ENCODE data around the gene PDSS2.

Gene PDSS2

DNA sequence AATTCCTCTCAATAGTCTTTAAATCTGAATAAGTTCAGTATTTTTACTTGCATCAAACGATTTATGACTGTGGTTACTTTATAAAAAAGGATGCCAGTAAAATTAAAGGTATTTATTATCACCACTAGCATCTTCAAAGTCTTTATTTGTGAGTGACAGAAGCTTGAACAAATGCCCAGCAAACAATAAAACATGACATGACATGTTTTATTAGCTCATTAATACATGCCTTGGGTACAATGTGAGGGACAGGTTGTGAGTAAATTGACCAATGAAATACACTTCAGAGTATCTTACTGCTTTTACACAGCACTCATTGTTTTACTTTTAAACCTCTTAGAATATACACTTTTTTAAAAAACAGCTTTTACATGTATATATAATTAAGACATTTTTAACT, 230.6 kb downstream of the PDSS2 start:
- TF ChIP-seq EZH2phosphoT487 (IDR thresholded peaks at IDR 0.05; ENCODE audit: low read depth), result no peak
- TF ChIP-seq, protein P1, sequence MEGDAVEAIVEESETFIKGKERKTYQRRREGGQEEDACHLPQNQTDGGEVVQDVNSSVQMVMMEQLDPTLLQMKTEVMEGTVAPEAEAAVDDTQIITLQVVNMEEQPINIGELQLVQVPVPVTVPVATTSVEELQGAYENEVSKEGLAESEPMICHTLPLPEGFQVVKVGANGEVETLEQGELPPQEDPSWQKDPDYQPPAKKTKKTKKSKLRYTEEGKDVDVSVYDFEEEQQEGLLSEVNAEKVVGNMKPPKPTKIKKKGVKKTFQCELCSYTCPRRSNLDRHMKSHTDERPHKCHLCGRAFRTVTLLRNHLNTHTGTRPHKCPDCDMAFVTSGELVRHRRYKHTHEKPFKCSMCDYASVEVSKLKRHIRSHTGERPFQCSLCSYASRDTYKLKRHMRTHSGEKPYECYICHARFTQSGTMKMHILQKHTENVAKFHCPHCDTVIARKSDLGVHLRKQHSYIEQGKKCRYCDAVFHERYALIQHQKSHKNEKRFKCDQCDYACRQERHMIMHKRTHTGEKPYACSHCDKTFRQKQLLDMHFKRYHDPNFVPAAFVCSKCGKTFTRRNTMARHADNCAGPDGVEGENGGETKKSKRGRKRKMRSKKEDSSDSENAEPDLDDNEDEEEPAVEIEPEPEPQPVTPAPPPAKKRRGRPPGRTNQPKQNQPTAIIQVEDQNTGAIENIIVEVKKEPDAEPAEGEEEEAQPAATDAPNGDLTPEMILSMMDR (IDR thresholded peaks at IDR 0.05; ENCODE audit: low read depth, low read length), result no peak
- H3K4me3 ChIP-seq (ENCODE audit: low read length), result no peak overlapping the region
- no peak overlapping the region for H3K9ac ChIP-seq (ENCODE audit: low read length)
- H3K27ac ChIP-seq (ENCODE audit: low read length), result no peak overlapping the region
- H3K4me2 ChIP-seq (ENCODE audit: low read length), result no peak overlapping the region
- H3K36me3 ChIP-seq (replicated peaks; ENCODE audit: low read depth, low read length), result no peaks in the 10 kb centered on the region
- H3K79me2 ChIP-seq (ENCODE audit: low read length), result no peaks in the 10 kb centered on the region
- no peaks in the 10 kb centered on the region for H3K9me3 ChIP-seq (ENCODE audit: insufficient read depth, low read length)
- H2AFZ ChIP-seq (ENCODE audit: low read depth, low read length), result no peak overlapping the region
- no peaks in the 10 kb centered on the region for H4K20me1 ChIP-seq (ENCODE audit: insufficient read depth, low read length)
- no peaks in the 10 kb centered on the region for H3K27me3 ChIP-seq (ENCODE audit: low read depth, low read length)
- no peaks in the 10 kb centered on the region for H3K4me1 ChIP-seq (ENCODE audit: low read length)

- no peak overlapping the region for H2AFZ ChIP-seq (ENCODE audit: low read depth, low read length)
- H3K4me3 ChIP-seq (ENCODE audit: low read length), result no peak overlapping the region
- H3K36me3 ChIP-seq (replicated peaks; ENCODE audit: low read depth, low read length), result no peaks in the 10 kb centered on the region
- no peak overlapping the region for H3K27ac ChIP-seq (ENCODE audit: low read length)
- TF ChIP-seq, protein P1 (IDR thresholded peaks at IDR 0.05; ENCODE audit: low read depth, low read length), result no peak
- no peak for TF ChIP-seq EZH2phosphoT487 (IDR thresholded peaks at IDR 0.05; ENCODE audit: low read depth)
- H3K79me2 ChIP-seq (ENCODE audit: low read length), result no peaks in the 10 kb centered on the region
- no peak overlapping the region for H3K4me2 ChIP-seq (ENCODE audit: low read length)
- H3K9me3 ChIP-seq (ENCODE audit: insufficient read depth, low read length), result no peaks in the 10 kb centered on the region
- H3K27me3 ChIP-seq (ENCODE audit: low read depth, low read length), result no peaks in the 10 kb centered on the region
- no peak overlapping the region for H3K9ac ChIP-seq (ENCODE audit: low read length)
- no peaks in the 10 kb centered on the region for H4K20me1 ChIP-seq (ENCODE audit: insufficient read depth, low read length)
- no peaks in the 10 kb centered on the region for H3K4me1 ChIP-seq (ENCODE audit: low read length)
Measured at GRCh38 chr6:107221519-107221918, 237.8 kb downstream of the PDSS2 start.

DNA sequence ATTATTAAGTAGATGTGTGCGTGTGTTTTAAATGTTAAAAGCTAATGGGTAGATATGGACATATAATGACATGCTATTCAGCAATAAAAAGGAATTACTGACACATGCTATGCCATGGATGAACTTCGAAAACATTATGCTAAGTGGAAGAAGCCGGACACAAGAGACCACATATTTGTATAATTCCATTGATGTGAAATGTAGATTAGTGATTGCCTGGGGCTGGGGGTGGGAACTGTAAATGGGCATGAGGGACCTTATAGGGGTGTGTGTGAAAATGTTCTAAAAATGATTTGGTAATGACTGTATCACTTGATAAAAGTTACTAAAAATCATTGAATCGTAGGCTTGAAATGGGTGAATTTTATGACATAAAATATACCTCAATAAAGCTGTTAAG, 239.5 kb downstream of the PDSS2 start:
- Histone ChIP-seq H3K79me2 (ENCODE audit: low read length) (no peaks in the 10 kb centered on the region), H2AFZ (ENCODE audit: low read depth, low read length) (no peak overlapping the region), H3K27me3 (ENCODE audit: low read depth, low read length) (no peaks in the 10 kb centered on the region), H3K27ac (ENCODE audit: low read length) (no peak overlapping the region), H3K9me3 (ENCODE audit: insufficient read depth, low read length) (no peaks in the 10 kb centered on the region), H4K20me1 (ENCODE audit: insufficient read depth, low read length) (no peaks in the 10 kb centered on the region), H3K4me3 (ENCODE audit: low read length) (no peak overlapping the region), H3K36me3 (replicated peaks; ENCODE audit: low read depth, low read length) (no peaks in the 10 kb centered on the region), H3K4me1 (ENCODE audit: low read length) (no peaks in the 10 kb centered on the region), H3K9ac (ENCODE audit: low read length) (no peak overlapping the region), H3K4me2 (ENCODE audit: low read length) (no peak overlapping the region)
- TF ChIP-seq, protein P1 (IDR thresholded peaks at IDR 0.05; ENCODE audit: low read depth, low read length), result no peak
- no peak for TF ChIP-seq EZH2phosphoT487 (IDR thresholded peaks at IDR 0.05; ENCODE audit: low read depth)

GRCh38 chr6:107218142-107218541, 241.2 kb downstream of the PDSS2 start:
- Histone ChIP-seq H3K4me2 (ENCODE audit: low read length) (no peak overlapping the region), H3K27ac (ENCODE audit: low read length) (no peak overlapping the region), H3K9me3 (ENCODE audit: insufficient read depth, low read length) (no peaks in the 10 kb centered on the region), H3K27me3 (ENCODE audit: low read depth, low read length) (no peaks in the 10 kb centered on the region), H2AFZ (ENCODE audit: low read depth, low read length) (no peak overlapping the region), H4K20me1 (ENCODE audit: insufficient read depth, low read length) (no peaks in the 10 kb centered on the region), H3K36me3 (replicated peaks; ENCODE audit: low read depth, low read length) (no peaks in the 10 kb centered on the region), H3K9ac (ENCODE audit: low read length) (no peak overlapping the region), H3K79me2 (ENCODE audit: low read length) (no peaks in the 10 kb centered on the region), H3K4me1 (ENCODE audit: low read length) (no peaks in the 10 kb centered on the region), H3K4me3 (ENCODE audit: low read length) (no peak overlapping the region)
- TF ChIP-seq EZH2phosphoT487 (IDR thresholded peaks at IDR 0.05; ENCODE audit: low read depth), result no peak
- TF ChIP-seq, protein P1 (IDR thresholded peaks at IDR 0.05; ENCODE audit: low read depth, low read length), result no peak
